ENCODE results near the gene VCP.

GRCh38 chr9:35096035-35096849 lies 23.8 kb upstream of the VCP start, which contains the start of gene PIGO:
- TF ChIP-seq CTCF (IDR thresholded peaks at IDR 0.05) (peak; percentile 85), EZH2 (IDR thresholded peaks at IDR 0.05; ENCODE audit: borderline replicate concordance, insufficient read depth, low read depth, low read length, poor library complexity, severe bottlenecking) (no peak)
